Measurements from ENCODE around the gene HRCT1.
"Not testable (repeated sequence)": the region's sequence is repeated elsewhere in the genome, so short reads cannot be mapped to it uniquely, and the experiment has no call there.

Gene HRCT1

GRCh38 chr9:35897376-35898099 lies 8.5 kb upstream of the HRCT1 start:
- not testable (repeated sequence) for DNase-seq

- no peak for DNase-seq
These were observed 7.7 kb upstream of the HRCT1 start for GRCh38 chr9:35898337-35898736.

GRCh38 chr9:35899021-35899420 lies 7.0 kb upstream of the HRCT1 start:
- no peak for DNase-seq

- no peak for DNase-seq
These were observed 3.0 kb upstream of the HRCT1 start for GRCh38 chr9:35903049-35903448.

GRCh38 chr9:35904338-35904737 lies 1.7 kb upstream of the HRCT1 start:
- no peak for DNase-seq

GRCh38 chr9:35905051-35905781 lies 786 bp upstream of the HRCT1 start:
- no peak for DNase-seq

GRCh38 chr9:35906923-35907699 lies 1.1 kb downstream of the HRCT1 start:
- DNase-seq = no peak

- DNase-seq = no peak
These were observed 1.9 kb downstream of the HRCT1 start for GRCh38 chr9:35907711-35908503.

GRCh38 chr9:35908504-35909125 lies 2.6 kb downstream of the HRCT1 start:
- DNase-seq = no peak

GRCh38 chr9:35909274-35909673 lies 3.3 kb downstream of the HRCT1 start, which contains the start of gene SPAAR:
Gene SPAAR (plus strand): TSS chr9:35909490. CDS start chr9:35910464, 974 bp downstream.
- no peak for DNase-seq

GRCh38 chr9:35909687-35910612 lies 3.9 kb downstream of the HRCT1 start:
- DNase-seq = no peak

- DNase-seq = no peak
These were observed 4.8 kb downstream of the HRCT1 start for GRCh38 chr9:35910613-35911359.

GRCh38 chr9:35911690-35912089 lies 5.7 kb downstream of the HRCT1 start:
- DNase-seq = no peak

- no peak for DNase-seq
These were observed 6.9 kb downstream of the HRCT1 start for GRCh38 chr9:35912791-35913400.

GRCh38 chr9:35913429-35913828 lies 7.4 kb downstream of the HRCT1 start:
- DNase-seq = not testable (repeated sequence)

GRCh38 chr9:35914301-35914807 lies 8.4 kb downstream of the HRCT1 start:
- no peak for DNase-seq

- DNase-seq = no peak
These were observed 9.8 kb downstream of the HRCT1 start for GRCh38 chr9:35915681-35916294.

GRCh38 chr9:35917261-35917660 lies 11.3 kb downstream of the HRCT1 start:
- DNase-seq = no peak

GRCh38 chr9:35918780-35919179 lies 12.8 kb downstream of the HRCT1 start:
- DNase-seq = no peak

All from NCI-H510A (cell line).